Amniotic epithelial cell (primary cell): Measurements from ENCODE around the gene PIGN.

ENCODE experiments used
- DNase-seq: peaks from one replicate; pipeline ENCODE4 v3.0.0-alpha.2; 2010; ENCODE audit warnings: low read depth

The PIGN gene

GRCh38 chr18:62009521-62009920 is 177.3 kb downstream of the PIGN start:
- DNase-seq = peak; percentile 38

- no peak for DNase-seq
Observed at GRCh38 chr18:62001396-62001795, 185.5 kb downstream of the PIGN start.

GRCh38 chr18:61998957-61999356 is 187.9 kb downstream of the PIGN start:
- DNase-seq = no peak

- no peak for DNase-seq
Observed at GRCh38 chr18:61998335-61998734, 188.5 kb downstream of the PIGN start.

- no peak for DNase-seq
Observed at GRCh38 chr18:61995618-61996017, 191.2 kb downstream of the PIGN start.

GRCh38 chr18:61993831-61994230 is 193.0 kb downstream of the PIGN start:
- no peak for DNase-seq

- DNase-seq = peak; percentile 68
Observed at GRCh38 chr18:61992923-61993322, 193.9 kb downstream of the PIGN start.

GRCh38 chr18:61992285-61992684 is 194.6 kb downstream of the PIGN start:
- peak; percentile 78 for DNase-seq

- DNase-seq = no peak
Observed at GRCh38 chr18:61991836-61992235, 195.0 kb downstream of the PIGN start.

- peak; percentile 23 for DNase-seq
Observed at GRCh38 chr18:61991201-61991600, 195.7 kb downstream of the PIGN start.
